ENCODE data around the gene ZHX3.

ZHX3 gene

DNA sequence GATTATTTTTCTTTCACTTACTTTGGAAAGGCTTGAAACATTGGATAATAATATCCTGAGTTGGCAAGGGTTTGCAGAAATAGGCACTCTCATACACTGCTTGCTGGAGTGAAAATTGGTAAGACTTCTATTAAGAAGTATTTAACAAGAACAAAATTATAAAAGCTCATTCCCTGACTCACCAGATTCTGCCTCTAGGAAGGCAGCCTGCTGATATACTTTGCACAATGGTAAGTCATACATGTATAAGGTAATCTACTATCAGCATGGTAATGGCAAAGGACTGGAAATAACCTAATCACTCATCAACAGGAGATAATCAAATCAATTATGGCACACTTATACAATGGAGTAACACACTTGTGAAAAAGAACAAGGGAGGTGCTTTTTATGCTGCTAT is 94.4 kb downstream of the ZHX3 start:
- no peak for DNase-seq

GRCh38 chr20:41222703-41223102 is 94.8 kb downstream of the ZHX3 start:
- DNase-seq, result no peak

GRCh38 chr20:41222296-41222695 is 95.2 kb downstream of the ZHX3 start:
- DNase-seq, result peak in 11 of 14 donors; percentile 25 to 90 (median 42)

DNA sequence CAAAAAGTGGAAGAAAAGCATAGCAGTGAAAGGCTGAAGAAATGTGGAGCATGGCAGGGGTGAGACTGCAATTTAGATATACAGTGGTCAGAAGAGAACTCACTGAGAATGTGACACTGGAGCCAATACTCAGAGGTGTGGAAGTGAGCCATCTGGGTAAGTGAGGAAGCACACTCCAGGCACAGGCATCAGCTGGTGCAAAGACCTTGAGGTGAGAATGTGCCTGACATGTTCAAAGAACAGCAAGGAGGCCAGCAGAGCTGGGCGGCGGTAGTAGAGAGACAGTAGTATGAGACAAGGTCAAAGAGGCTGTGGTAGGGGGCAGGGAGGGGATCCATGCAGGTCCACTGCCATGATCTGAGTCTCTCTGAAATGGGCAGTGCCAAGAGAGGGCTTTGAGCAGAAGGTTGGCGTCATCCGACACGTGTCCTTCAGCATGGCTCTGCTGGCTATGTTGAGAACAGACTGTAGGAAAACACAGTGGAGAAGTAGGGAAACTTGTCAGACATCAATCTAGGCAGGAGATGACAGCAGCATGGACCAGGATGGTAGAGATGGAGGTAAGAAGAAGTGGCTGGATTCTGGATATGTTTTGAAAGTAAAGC is 95.8 kb downstream of the ZHX3 start:
- peak in 5 of 14 donors; percentile 34 to 48 (median 46) for DNase-seq

- DNase-seq, result no peak
Observed at GRCh38 chr20:41219824-41220223, 97.7 kb downstream of the ZHX3 start.

GRCh38 chr20:41218466-41218865 is 99.1 kb downstream of the ZHX3 start:
- DNase-seq, result no peak

- no peak for DNase-seq
Observed at GRCh38 chr20:41217422-41217821, 100.1 kb downstream of the ZHX3 start.

DNA sequence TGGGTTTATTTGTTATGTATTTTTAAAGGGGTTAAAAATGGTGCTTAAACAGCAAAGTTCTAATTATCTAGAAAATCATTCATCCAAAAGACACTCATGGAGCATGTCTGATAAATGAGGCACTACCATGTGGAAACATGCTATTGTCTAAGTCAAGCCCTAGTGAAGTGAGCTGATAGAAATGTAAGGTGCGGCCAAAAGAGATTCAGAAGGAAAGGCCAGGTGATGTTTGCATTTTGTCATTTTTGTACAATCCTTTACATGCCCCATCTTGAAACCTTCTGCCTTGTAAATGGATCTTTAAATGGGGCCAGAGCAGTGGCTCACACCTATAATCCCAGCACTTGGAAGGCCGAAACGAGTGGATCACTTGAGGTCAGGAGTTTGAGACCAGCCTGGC is 102.9 kb downstream of the ZHX3 start:
- DNase-seq, result no peak

- DNase-seq, result peak in 1 of 14 donors; percentile 16
Observed at GRCh38 chr20:41214202-41214601, 103.3 kb downstream of the ZHX3 start.

DNA sequence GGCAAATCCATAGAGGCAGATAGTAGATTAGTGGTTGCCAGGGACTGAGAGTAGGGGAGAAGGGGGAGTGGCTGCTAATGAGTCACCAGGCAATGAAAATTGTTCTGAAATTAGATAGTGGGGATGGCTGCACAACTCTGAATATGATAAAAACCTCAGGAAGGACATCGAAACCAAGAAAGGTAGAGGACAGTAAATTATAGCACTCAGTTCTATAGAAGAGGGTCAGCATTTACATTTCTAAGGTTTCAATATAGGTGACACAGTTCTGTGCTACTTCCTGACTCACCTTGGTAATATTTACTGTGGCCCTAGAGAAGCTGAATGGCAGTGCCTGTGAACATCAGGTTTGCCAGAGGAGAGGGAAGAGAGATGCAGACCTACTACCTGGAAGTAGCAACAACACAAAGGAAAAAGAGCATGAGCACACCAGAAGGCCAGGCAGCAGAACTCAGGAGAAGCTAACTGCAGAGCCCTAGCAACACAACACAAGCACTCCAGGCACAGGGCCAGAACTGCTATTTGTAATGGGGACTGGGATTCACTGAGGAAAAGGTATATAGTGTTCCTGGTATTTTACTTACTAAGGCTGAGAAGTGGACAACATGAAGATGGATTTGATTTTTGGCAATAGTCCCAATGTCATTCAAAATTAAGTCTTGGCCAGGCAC is 104.2 kb downstream of the ZHX3 start:
- peak in 2 of 14 donors; percentile 32 to 35 for DNase-seq

- DNase-seq, result peak in 10 of 14 donors; percentile 19 to 79 (median 51)
Observed at GRCh38 chr20:41205313-41205712, 112.2 kb downstream of the ZHX3 start.

DNA sequence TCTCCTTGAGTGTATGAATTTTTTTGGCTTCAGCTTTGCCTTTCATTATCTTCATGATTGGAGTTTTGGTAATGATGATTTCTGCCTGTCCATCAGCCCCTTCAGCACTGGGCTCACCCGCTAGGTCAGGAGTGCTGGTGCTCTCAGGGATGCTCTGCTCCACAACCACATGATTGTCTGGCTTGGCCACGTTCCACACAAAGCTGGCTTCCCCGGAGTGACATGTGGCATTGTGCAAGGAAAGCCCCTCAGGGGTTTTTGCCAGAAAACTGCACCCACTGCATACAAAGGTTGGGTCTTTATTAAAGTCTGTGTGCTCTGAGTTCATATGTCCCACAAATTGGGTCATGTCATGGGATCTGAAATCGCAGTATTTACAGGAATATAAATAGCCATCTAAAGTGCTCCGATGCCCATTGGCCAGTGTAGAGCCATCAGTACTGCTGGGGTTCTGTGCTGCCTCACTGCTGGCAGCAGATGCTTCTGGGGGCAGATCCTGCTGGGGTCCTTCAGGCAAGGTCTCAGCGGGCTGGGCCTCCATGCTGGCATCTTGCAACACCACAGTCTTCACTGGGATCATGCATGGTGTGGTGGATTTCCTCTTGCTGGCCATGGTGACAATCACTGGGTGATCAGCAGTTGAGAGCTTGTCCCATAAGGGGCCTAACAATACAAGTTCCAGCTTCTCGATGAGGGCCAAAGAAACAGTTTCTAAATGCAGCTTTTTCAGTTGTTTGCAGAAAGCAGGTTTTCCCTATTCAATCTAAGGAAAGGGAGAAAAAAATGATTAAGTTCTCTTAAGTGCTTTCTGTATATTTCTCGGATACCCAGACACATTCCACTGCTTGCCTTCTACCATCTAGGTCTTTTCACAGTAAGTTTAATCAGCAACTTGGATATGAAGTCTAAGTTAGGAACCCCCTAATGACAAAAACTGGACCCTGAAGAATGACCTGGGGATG is 112.9 kb downstream of the ZHX3 start:
- DNase-seq, result peak in 3 of 14 donors; percentile 38 to 70 (median 53)

DNA sequence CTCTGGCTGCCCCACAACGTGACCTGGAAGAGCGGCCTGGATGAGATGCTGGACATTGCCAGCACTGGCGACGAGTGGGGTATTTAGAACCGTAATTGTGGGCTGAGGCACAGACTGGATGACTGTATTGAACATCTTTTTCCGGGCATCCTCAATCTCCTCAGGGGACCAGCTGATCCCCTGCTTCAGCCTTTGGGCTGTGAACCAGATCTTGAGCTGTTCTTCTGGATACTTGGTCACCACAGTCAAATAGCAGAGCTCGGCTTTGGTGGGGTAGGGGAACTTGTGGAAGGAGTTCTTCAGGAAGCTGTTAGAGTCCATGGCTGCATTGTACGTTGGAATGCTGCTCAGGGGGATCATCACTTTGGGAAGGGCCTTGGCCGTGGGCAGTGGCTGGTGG is 113.9 kb downstream of the ZHX3 start:
- DNase-seq, result no peak

DNA sequence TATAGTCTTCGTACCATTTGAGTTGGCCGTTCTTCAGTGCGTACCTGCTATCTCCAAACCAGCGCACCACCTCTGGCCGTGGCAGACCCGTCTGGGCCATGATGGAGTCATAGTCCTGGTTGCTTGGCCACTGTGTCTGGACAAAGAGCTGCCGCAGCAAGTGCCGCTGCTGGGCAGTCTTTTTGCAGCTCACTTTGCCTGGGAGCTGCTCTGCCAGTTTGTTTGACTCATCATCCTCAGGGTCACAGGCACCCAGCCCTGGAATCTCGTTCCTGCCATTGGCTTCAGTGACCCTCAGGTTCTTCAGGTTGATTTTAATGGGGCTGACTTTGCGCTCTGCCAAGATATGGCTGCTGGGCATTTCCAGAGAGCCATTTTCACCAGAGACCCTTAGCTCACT is 115.1 kb downstream of the ZHX3 start:
- DNase-seq, result no peak

DNA sequence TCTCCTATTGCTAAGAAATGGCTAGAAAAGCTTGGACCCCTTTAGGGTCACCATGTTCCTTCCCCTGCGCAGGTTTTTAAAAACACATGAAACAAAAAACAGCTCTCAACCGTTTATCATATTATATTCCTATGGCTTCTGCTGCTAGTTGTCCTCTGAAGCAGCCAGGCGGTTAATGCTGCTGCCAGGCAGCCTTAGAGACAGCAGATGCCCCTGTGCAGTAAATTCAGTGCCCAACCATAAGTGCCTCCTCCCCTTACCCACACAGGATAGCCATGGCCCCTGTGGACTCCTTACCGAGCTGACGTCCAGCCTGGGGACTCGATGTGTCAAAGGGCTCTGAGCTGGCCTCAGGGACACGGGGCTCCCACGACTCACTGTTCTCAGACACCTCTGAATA is 115.8 kb downstream of the ZHX3 start:
- DNase-seq, result no peak

DNA sequence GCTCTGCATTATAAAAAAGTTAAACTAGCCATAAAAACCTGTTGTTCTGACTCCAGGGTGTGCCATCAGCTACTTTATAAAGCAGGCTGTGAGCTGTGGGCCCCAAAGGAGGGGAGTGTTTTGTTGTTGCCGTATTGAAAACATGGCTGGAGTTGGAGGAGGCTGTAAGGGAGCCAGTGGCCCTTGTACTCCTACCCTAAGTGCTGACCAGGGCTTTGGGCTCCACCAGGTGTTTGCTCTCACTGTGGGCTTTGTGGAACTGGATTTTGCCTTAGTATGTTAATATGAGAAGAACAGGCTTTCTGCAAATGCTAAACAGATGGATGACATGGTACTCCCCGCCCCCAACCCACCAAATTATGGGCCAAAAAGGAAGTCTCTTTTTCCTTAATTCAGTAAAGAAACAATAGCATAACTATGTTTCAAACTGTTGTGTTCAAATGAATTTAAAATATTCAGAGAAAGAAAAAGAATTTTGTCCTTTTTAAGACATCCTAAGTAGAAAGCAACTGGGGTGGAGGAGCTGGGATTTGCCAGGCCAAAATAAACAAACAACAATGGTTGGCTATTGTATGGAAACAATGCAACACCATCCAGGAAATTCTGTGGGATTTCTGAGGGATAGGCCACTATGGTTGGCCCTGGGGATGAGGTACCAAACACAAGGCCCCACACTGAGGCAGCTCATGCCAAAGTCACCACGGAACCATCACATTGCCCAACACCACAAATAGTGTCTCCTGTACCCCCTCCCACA is 116.9 kb downstream of the ZHX3 start:
- no peak for DNase-seq

DNA sequence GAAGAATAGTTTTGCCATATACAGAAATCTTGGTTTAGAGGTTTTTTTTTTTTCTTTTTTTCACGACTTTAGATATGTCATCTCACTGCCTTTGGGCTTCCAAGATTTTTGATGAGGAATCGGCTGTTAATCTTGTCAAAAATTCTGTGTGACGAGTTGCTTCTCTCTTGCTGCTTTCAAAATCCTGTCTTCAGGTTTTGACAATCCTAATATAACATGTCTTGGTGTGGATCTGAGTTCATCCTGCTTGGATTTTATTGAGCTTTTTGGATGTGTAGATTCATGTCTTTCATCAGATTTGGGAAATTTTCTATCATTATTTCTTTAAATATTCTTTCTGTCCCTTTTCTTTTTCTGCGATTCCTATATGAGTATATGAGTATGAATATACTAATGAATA is 119.1 kb downstream of the ZHX3 start:
- DNase-seq, result no peak

GRCh38 chr20:41196653-41197225 is 120.8 kb downstream of the ZHX3 start:
- no peak for DNase-seq

GRCh38 chr20:41192575-41192974 is 125.0 kb downstream of the ZHX3 start:
- no peak for DNase-seq

GRCh38 chr20:41191562-41192500 is 125.7 kb downstream of the ZHX3 start:
- DNase-seq, result no peak

- DNase-seq, result no peak
Observed at GRCh38 chr20:41187668-41188067, 129.9 kb downstream of the ZHX3 start.

Measured in C1 segment of cervical spinal cord (tissue), 14 donors.